B cell (primary cell): Measurements from ENCODE around the gene CPPED1. TPM values are rescaled to one million over a fixed set of nuclear protein-coding genes. Genes with fewer than 3 reads are reported as not detected.

Experiments
- ATAC-seq: fragments of 200-7000 bp; cut with Tn5 transposase; one replicate; pipeline ENCODE4 v1.10.0; 2021; ENCODE audit warnings: low read depth, mild to moderate bottlenecking, moderate number of reproducible peaks, moderate library complexity
- CTCF ChIA-PET: fragments of 350-600 bp; sonication (Branson Sonifier 250); formaldehyde crosslinking; loops from one replicate; lab custom pipeline; 2021; ENCODE audit warnings: antibody characterized with exemption, inconsistent platforms; lab: Charles Lee
- POLR2A ChIA-PET: fragments of 350-600 bp; sonication (Branson Sonifier 250); formaldehyde crosslinking; loops from one replicate; lab custom pipeline; 2021; ENCODE audit warnings: antibody characterized with exemption; lab: Charles Lee
- DNase-seq: peaks from one replicate; pipeline ENCODE4 v3.0.0; 2013
- H2AFZ ChIP-seq: 2 replicates; pipeline ENCODE4 v1.6.1; 2012; ENCODE audit warnings: mild to moderate bottlenecking, low read depth, low read length; ENCODE audit not compliant: insufficient read depth, poor library complexity, severe bottlenecking
- H3K27ac ChIP-seq, 2 donors: 1 replicate in 1 of 2; 2 replicates in 1 of 2; pipeline ENCODE4 v1.5.1; 2012 to 2013; ENCODE audit warnings: low read length in 2 of 2, mild to moderate bottlenecking in 2 of 2, moderate library complexity in 1 of 2
- H3K27me3 ChIP-seq, 4 experiments: fragments of 200-600 bp in 1 of 4; sonication (generic) in 1 of 4; replicated peaks in 1 of 4; 1 replicate in 2 of 4; 2 replicates in 2 of 4; pipeline versions ENCODE4 v1.6.1 to v1.7.0; 2013 to 2016; ENCODE audit warnings: low read length in 3 of 4, mild to moderate bottlenecking in 2 of 4, mixed read lengths in 1 of 4, moderate library complexity in 1 of 4; ENCODE audit not compliant: insufficient read depth in 4 of 4, control insufficient read depth in 3 of 4; ENCODE audit errors: control extremely low read depth in 1 of 4
- H3K36me3 ChIP-seq, 2 experiments: replicated peaks in 1 of 2; 1 replicate in 1 of 2; 2 replicates in 1 of 2; pipeline versions ENCODE4 v1.6.1 to v1.7.1; 2013; ENCODE audit warnings: low read length in 1 of 2; ENCODE audit not compliant: insufficient read depth in 2 of 2, control insufficient read depth in 1 of 2; ENCODE audit errors: control extremely low read depth in 1 of 2, extremely low read depth in 1 of 2
- H3K4me1 ChIP-seq, 2 donors: fragments of 200-600 bp in 1 of 2; sonication (generic) in 1 of 2; 1 replicate in 1 of 2; 2 replicates in 1 of 2; pipeline versions ENCODE4 v1.5.1 to v1.6.1; 2013 to 2017; ENCODE audit warnings: low read length in 2 of 2; ENCODE audit not compliant: control insufficient read depth in 2 of 2, insufficient read depth in 2 of 2
- H3K4me2 ChIP-seq: replicated peaks from 2 replicates; pipeline ENCODE3; 2012; ENCODE audit warnings: mild to moderate bottlenecking, low read depth, low read length; ENCODE audit not compliant: poor library complexity, severe bottlenecking
- H3K4me3 ChIP-seq, 5 experiments: fragments of 200-600 bp in 1 of 5; sonication (generic) in 1 of 5; 1 replicate in 3 of 5; 2 replicates in 2 of 5; pipeline versions ENCODE4 v1.5.1 to v1.7.0; 2011 to 2016; ENCODE audit warnings: low read length in 4 of 5, mild to moderate bottlenecking in 4 of 5, low read depth in 2 of 5, control low read depth in 1 of 5, moderate library complexity in 1 of 5; ENCODE audit not compliant: insufficient read depth in 1 of 5; ENCODE audit errors: control extremely low read depth in 1 of 5, extremely low read depth in 1 of 5
- H3K79me2 ChIP-seq: fragments of 200-600 bp; sonication (generic); one replicate; pipeline ENCODE4 v1.6.0; 2016; ENCODE audit warnings: low read length; ENCODE audit not compliant: control insufficient read depth, insufficient read depth
- H3K9ac ChIP-seq: fragments of 200-600 bp; sonication (generic); 2 replicates; pipeline ENCODE4 v1.6.1; 2017; ENCODE audit warnings: mild to moderate bottlenecking, low read length, moderate library complexity
- H3K9me3 ChIP-seq, 3 donors: one replicate each; pipeline versions ENCODE4 v1.6.1 to v1.7.1; 2013; ENCODE audit warnings: low read length in 2 of 3; ENCODE audit not compliant: control insufficient read depth in 2 of 3, insufficient read depth in 1 of 3; ENCODE audit errors: control extremely low read depth in 1 of 3
- H4K20me1 ChIP-seq: 2 replicates; pipeline ENCODE4 v1.6.0; 2012; ENCODE audit warnings: mild to moderate bottlenecking, low read length; ENCODE audit not compliant: insufficient read depth, control insufficient read depth, poor library complexity, severe bottlenecking
- H3K27ac Mint-ChIP-seq: one replicate; pipeline ENCODE4 v1.8.0; 2021; ENCODE audit warnings: mixed read lengths
- H3K27me3 Mint-ChIP-seq: one replicate; pipeline ENCODE4 v1.8.0; 2021; ENCODE audit warnings: mixed read lengths
- H3K4me1 Mint-ChIP-seq: one replicate; pipeline ENCODE4 v1.8.0; 2021; ENCODE audit warnings: mixed read lengths
- H3K4me3 Mint-ChIP-seq: one replicate; pipeline ENCODE4 v1.8.0; 2021; ENCODE audit warnings: mixed read lengths
- H3K9me3 Mint-ChIP-seq: one replicate; pipeline ENCODE4 v1.8.0; 2022; ENCODE audit warnings: mixed read lengths; ENCODE audit not compliant: insufficient read depth
- EZH2 ChIP-seq: IDR thresholded peaks from 2 replicates; pipeline ENCODE4 v1.6.1; 2012; ENCODE audit warnings: borderline replicate concordance, low read depth, mild to moderate bottlenecking, moderate library complexity, low read length; ENCODE audit not compliant: insufficient read depth, poor library complexity, severe bottlenecking
- whole genome bisulfite sequencing: methylation state at CpG from one replicate; pipeline ENCODE4 v1.1.5; 2013; ENCODE audit warnings: missing lambda C conversion rate; ENCODE audit not compliant: insufficient coverage; 5-methylcytosine and 5-hydroxymethylcytosine counted together
- intact Hi-C: fragments of 100-400 bp; cut with micrococcal nuclease; formaldehyde crosslinking; loops from one replicate; pipeline ENCODE4 v1.10.0; 2022
- polyA plus RNA-seq: library from polyadenylated mRNA; depleted of rRNA; stranded (reverse); fragments of >200 nt; gene quantifications from 2 replicates; pipeline ENCODE4 v1.2.3, GENCODE V29; 2012
- total RNA-seq, 2 donors: library from RNA; stranded (reverse); fragments of 120-200 nt in 1 of 2; gene quantifications; 1 replicate in 1 of 2; 2 replicates in 1 of 2; pipeline versions ENCODE4 v1.2.3 to v1.2.4, GENCODE V29; 2013 to 2022
- TF ChIP-seq, protein P1 (sequence below): fragments of 200-600 bp; IDR thresholded peaks from one replicate; pipeline ENCODE4 v1.8.0; 2022; ENCODE audit warnings: antibody characterized with exemption, mild to moderate bottlenecking

CPPED1 gene
- total and polyA plus RNA-seq, 2 donors (not counting 1 experiment from before 2014, with no cell fraction given): 5.9 to 11.3 TPM

DNA sequence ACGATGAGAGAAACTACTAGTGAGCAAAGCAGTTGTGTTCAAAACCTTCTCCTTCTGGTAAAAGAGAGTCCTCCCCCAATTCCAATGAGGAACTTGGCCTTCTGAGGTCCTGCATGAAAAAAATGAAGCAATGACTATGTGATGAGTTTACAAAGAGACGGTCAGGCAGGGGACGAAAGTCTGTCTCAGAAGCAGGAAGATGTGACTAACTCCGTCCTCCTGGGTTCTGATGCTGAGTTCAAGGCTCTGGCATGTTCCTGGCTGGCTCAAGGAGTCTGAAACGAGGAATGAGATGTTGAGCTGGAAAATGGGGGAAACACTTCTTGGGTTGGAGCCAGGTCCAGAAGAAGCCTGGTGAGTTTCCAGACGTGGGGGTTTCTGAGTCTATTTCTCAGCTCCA is 129.6 kb downstream of the CPPED1 start:
- H3K27me3 Mint-ChIP-seq: no peaks in the 10 kb centered on the region
- Histone ChIP-seq H3K27me3 (no peaks in the 10 kb centered on the region), H3K4me1 (peaks cover 0 to 5% of the 10 kb centered on the region in 2 donors), H2AFZ (no peak overlapping the region), H3K9ac (no peak overlapping the region), H4K20me1 (no peaks in the 10 kb centered on the region), H3K79me2 (no peaks in the 10 kb centered on the region), H3K4me2 (no peak overlapping the region), H3K9me3 (peaks cover 0 to 4% (median under 1%) of the 10 kb centered on the region in 3 donors), H3K4me3 (no peak overlapping the region), H3K27ac (no peak overlapping the region), H3K36me3 (no peaks in the 10 kb centered on the region)
- no peak overlapping the region for H3K27ac Mint-ChIP-seq
- TF ChIP-seq, protein P1, sequence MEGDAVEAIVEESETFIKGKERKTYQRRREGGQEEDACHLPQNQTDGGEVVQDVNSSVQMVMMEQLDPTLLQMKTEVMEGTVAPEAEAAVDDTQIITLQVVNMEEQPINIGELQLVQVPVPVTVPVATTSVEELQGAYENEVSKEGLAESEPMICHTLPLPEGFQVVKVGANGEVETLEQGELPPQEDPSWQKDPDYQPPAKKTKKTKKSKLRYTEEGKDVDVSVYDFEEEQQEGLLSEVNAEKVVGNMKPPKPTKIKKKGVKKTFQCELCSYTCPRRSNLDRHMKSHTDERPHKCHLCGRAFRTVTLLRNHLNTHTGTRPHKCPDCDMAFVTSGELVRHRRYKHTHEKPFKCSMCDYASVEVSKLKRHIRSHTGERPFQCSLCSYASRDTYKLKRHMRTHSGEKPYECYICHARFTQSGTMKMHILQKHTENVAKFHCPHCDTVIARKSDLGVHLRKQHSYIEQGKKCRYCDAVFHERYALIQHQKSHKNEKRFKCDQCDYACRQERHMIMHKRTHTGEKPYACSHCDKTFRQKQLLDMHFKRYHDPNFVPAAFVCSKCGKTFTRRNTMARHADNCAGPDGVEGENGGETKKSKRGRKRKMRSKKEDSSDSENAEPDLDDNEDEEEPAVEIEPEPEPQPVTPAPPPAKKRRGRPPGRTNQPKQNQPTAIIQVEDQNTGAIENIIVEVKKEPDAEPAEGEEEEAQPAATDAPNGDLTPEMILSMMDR: no peak
- no peak for TF ChIP-seq EZH2
- H3K9me3 Mint-ChIP-seq: peaks cover 2% of the 10 kb centered on the region
- no peak overlapping the region for H3K4me3 Mint-ChIP-seq
- intact Hi-C loops: no loop called here
- DNase-seq (no peak), ATAC-seq (no peak)
- peaks cover 11% of the 10 kb centered on the region for H3K4me1 Mint-ChIP-seq
- whole genome bisulfite sequencing: 91% methylated on average over 4 of the region's 6 CpGs
- ChIA-PET CTCF (no interaction called here), POLR2A (no interaction called here)

DNA sequence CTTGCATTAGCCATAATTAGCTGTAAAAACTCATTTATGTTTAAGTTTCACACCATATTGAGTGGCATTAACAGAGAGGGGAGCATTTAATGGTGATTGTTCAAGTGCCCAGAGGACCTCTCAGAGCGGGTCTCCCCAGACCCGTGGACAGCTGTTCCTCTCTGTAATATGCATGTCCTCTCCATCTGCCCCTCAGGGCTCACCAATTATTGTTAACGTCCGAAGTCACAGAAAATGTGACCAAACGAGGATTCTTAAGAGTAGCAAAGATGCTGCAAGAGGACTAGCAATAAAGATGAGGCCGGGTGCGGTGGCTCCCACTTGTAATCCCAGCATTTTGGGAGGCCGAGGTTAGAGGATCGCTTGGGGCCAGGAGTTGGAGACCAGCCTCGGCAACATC is 130.2 kb downstream of the CPPED1 start:
- H3K27me3 Mint-ChIP-seq: no peaks in the 10 kb centered on the region

More for the DNA sequence above, 130.2 kb downstream of the CPPED1 start:
- Histone ChIP-seq H3K27ac (no peak overlapping the region), H4K20me1 (no peaks in the 10 kb centered on the region), H3K79me2 (no peaks in the 10 kb centered on the region), H3K4me1 (peaks cover 0 to 5% of the 10 kb centered on the region in 2 donors), H3K36me3 (no peaks in the 10 kb centered on the region), H3K4me3 (no peak overlapping the region), H3K9ac (no peak overlapping the region), H2AFZ (no peak overlapping the region), H3K9me3 (peaks cover 1 to 7% (median 4%) of the 10 kb centered on the region in 3 donors), H3K4me2 (no peak overlapping the region), H3K27me3 (no peaks in the 10 kb centered on the region)
- TF ChIP-seq, protein P1: no peak
- no peak for TF ChIP-seq EZH2
- 98% methylated on average over 9 of the region's 10 CpGs for WGBS
- ChIA-PET POLR2A (no interaction called here), CTCF (no interaction called here)
- no peak overlapping the region for H3K4me3 Mint-ChIP-seq
- no peak overlapping the region for H3K27ac Mint-ChIP-seq
- no peak for DNase-seq
- intact Hi-C loops: no loop called here
- no peak for ATAC-seq
- H3K4me1 Mint-ChIP-seq: peaks cover 11% of the 10 kb centered on the region
- H3K9me3 Mint-ChIP-seq: peaks cover 6% of the 10 kb centered on the region
